HG03097 (cell line): ENCODE results near the gene ART4.
A peak's percentile ranks its signal among the peaks of the same experiment; 100 is the strongest.

Experiments
- ATAC-seq: cut with Tn5 transposase; IDR thresholded peaks from one replicate; pipeline ENCODE4 v1.9.1; 2021; ENCODE audit not compliant: unreplicated experiment, low FRiP score

ART4 gene

GRCh38 chr12:14853961-14854360 lies 10.6 kb upstream of the ART4 start:
- ATAC-seq: no peak

GRCh38 chr12:14852880-14853279 lies 9.6 kb upstream of the ART4 start:
- ATAC-seq: no peak

GRCh38 chr12:14850929-14851663 lies 7.8 kb upstream of the ART4 start:
- ATAC-seq: no peak

- no peak for ATAC-seq
Measured at GRCh38 chr12:14849661-14850060, 6.3 kb upstream of the ART4 start.

GRCh38 chr12:14846876-14847580 lies 3.7 kb upstream of the ART4 start:
- no peak for ATAC-seq

- ATAC-seq: no peak
Measured at GRCh38 chr12:14846042-14846587, 2.8 kb upstream of the ART4 start.

GRCh38 chr12:14845350-14845750 lies 2.0 kb upstream of the ART4 start:
- ATAC-seq: no peak

- ATAC-seq: no peak
Measured at GRCh38 chr12:14844401-14844800, 1.1 kb upstream of the ART4 start.

- no peak for ATAC-seq
Measured at GRCh38 chr12:14842315-14842714, 1.0 kb downstream of the ART4 start.

GRCh38 chr12:14841761-14842160 lies 1.6 kb downstream of the ART4 start:
- no peak for ATAC-seq

GRCh38 chr12:14840616-14841015 lies 2.7 kb downstream of the ART4 start:
- no peak for ATAC-seq

- no peak for ATAC-seq
Measured at GRCh38 chr12:14839262-14839661, 4.1 kb downstream of the ART4 start.

- ATAC-seq: no peak
Measured at GRCh38 chr12:14836336-14837210, 6.8 kb downstream of the ART4 start.

GRCh38 chr12:14834509-14834908 lies 8.8 kb downstream of the ART4 start:
- no peak for ATAC-seq

- no peak for ATAC-seq
Measured at GRCh38 chr12:14833952-14834351, 9.4 kb downstream of the ART4 start.

- ATAC-seq: no peak
Measured at GRCh38 chr12:14833336-14833735, 10.0 kb downstream of the ART4 start.

GRCh38 chr12:14828892-14829291 lies 14.4 kb downstream of the ART4 start:
- ATAC-seq: peak; percentile 71

- no peak for ATAC-seq
Measured at GRCh38 chr12:14827043-14827442, 16.3 kb downstream of the ART4 start.

- no peak for ATAC-seq
Measured at GRCh38 chr12:14826491-14826890, 16.8 kb downstream of the ART4 start.

GRCh38 chr12:14825256-14825655 lies 18.1 kb downstream of the ART4 start:
- ATAC-seq: no peak
